Upper lobe of left lung (tissue), 4 donors: ENCODE measurements around the gene CACNB2.

Experiments used
- EP300 ChIP-seq, 4 donors: sonication (generic); formaldehyde crosslinking; IDR thresholded peaks; one replicate each; pipeline ENCODE4 v1.5.1; 2017; ENCODE audit warnings: antibody characterized with exemption in 4 of 4, control low read depth in 2 of 4
- POLR2AphosphoS5 ChIP-seq, 2 donors: sonication (generic); formaldehyde crosslinking; IDR thresholded peaks; one replicate each; pipeline ENCODE4 v1.5.1; 2017; ENCODE audit warnings: antibody characterized with exemption in 2 of 2
- TF ChIP-seq, protein P1 (sequence below), 6 experiments: fragments of 450-650 bp in 4 of 6; fragments of 200-600 bp in 2 of 6; sonication (generic) in 2 of 6; IDR thresholded peaks; one replicate each; pipeline ENCODE4 v1.5.1; 2016 to 2019; ENCODE audit warnings: antibody characterized with exemption in 6 of 6

DNA sequence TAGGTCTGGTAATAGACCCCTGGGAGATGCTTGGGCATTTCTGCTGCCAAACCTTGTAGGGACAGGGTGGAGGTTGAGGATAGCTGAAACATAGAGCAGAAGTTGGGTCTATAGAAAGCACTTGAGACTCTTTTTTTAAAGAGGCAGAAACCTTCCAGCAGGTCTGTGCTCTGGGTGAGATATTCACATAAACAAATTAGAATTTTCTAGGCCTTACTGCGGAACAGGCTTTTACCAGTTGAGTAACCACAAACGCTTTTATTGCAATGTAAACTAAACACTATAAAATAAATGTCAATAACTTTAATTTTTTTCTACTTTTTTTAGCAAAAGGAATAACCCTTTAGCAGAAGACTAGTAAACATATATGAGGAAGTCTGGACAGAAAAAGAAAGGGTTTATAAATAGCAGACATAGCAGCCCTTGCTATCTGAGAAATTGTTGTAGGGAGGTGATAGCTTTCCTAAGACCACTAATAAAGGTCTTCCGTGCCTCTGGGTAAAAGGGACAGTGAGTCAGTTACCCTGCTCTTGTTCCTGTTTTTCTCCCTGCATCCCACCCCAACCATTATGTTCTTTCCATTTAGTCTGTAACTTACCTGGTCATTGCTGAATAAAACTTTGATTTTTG lies 38.7 kb downstream of the CACNB2 start:
- TF ChIP-seq EP300 (IDR thresholded peaks at IDR 0.05) (no peak), POLR2AphosphoS5 (IDR thresholded peaks at IDR 0.05) (no peak)
- TF ChIP-seq, protein P1, sequence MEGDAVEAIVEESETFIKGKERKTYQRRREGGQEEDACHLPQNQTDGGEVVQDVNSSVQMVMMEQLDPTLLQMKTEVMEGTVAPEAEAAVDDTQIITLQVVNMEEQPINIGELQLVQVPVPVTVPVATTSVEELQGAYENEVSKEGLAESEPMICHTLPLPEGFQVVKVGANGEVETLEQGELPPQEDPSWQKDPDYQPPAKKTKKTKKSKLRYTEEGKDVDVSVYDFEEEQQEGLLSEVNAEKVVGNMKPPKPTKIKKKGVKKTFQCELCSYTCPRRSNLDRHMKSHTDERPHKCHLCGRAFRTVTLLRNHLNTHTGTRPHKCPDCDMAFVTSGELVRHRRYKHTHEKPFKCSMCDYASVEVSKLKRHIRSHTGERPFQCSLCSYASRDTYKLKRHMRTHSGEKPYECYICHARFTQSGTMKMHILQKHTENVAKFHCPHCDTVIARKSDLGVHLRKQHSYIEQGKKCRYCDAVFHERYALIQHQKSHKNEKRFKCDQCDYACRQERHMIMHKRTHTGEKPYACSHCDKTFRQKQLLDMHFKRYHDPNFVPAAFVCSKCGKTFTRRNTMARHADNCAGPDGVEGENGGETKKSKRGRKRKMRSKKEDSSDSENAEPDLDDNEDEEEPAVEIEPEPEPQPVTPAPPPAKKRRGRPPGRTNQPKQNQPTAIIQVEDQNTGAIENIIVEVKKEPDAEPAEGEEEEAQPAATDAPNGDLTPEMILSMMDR (IDR thresholded peaks at IDR 0.05), result no peak
